SK-N-SH (cell line): ENCODE data around the gene EIF1AD. TPM values are rescaled to one million over a fixed set of nuclear protein-coding genes. Genes with fewer than 3 reads are reported as not detected.

ENCODE experiments used
- CTCF ChIA-PET: fragments of 300-600, 350-600 bp; formaldehyde crosslinking; extraction: SDS; loops from one replicate; lab custom pipeline; 2021; lab: Yijun Ruan, JAX
- POLR2A ChIA-PET: fragments of 350-600 bp; sonication (Branson Sonifier 250); formaldehyde crosslinking; extraction: SDS; loops from one replicate; lab custom pipeline; 2020; ENCODE audit warnings: antibody characterized with exemption, inconsistent platforms; lab: Yijun Ruan, JAX
- DNase-seq: peaks from one replicate; pipeline ENCODE4 v3.0.0; 2012
- H2AFZ ChIP-seq: fragments of 200-600 bp; sonication (generic); 2 replicates; pipeline ENCODE4 v1.8.1; 2016; ENCODE audit warnings: antibody characterized with exemption, mild to moderate bottlenecking, low read depth
- H3F3A ChIP-seq: fragments of 200-600 bp; sonication (generic); replicated peaks from 2 replicates; pipeline ENCODE3; 2016; ENCODE audit warnings: antibody characterized with exemption, mild to moderate bottlenecking; ENCODE audit not compliant: insufficient read depth
- H3K27ac ChIP-seq, 2 experiments: fragments of 200-500 bp in 1 of 2; fragments of 200-600 bp in 1 of 2; sonication (Bioruptor generic) in 1 of 2; sonication (generic), shearing (Covaris generic) in 1 of 2; 2 replicates each; pipeline versions ENCODE4 v1.5.1 to v1.6.1; 2014 to 2016; ENCODE audit warnings: low read depth in 2 of 2, inconsistent platforms in 1 of 2, low read length in 1 of 2, mild to moderate bottlenecking in 1 of 2, mixed read lengths in 1 of 2
- H3K27me3 ChIP-seq: fragments of 200-600 bp; sonication (generic), shearing (Covaris generic); 2 replicates; pipeline ENCODE4 v1.6.1; 2016; ENCODE audit warnings: mixed run types; ENCODE audit not compliant: insufficient read depth
- H3K36me3 ChIP-seq, 2 experiments: fragments of 200-500 bp in 1 of 2; fragments of 200-600 bp in 1 of 2; sonication (Bioruptor generic) in 1 of 2; sonication (generic) in 1 of 2; replicated peaks in 1 of 2; 2 replicates each; pipeline versions ENCODE3 to v1.5.1; 2014 to 2016; ENCODE audit warnings: low read length in 1 of 2, mild to moderate bottlenecking in 1 of 2; ENCODE audit not compliant: insufficient read depth in 2 of 2, control insufficient read depth in 1 of 2
- H3K4me1 ChIP-seq, 2 experiments: fragments of 200-500 bp in 1 of 2; fragments of 200-600 bp in 1 of 2; sonication (Bioruptor generic) in 1 of 2; sonication (generic), shearing (Covaris generic) in 1 of 2; 2 replicates each; pipeline versions ENCODE4 v1.5.1 to v1.6.1; 2014 to 2016; ENCODE audit warnings: low read depth in 1 of 2, low read length in 1 of 2, mixed run types in 1 of 2; ENCODE audit not compliant: insufficient read depth in 2 of 2, control insufficient read depth in 1 of 2
- H3K4me2 ChIP-seq: fragments of 200-600 bp; sonication (generic), shearing (Covaris generic); 2 replicates; pipeline ENCODE4 v1.6.1; 2017; ENCODE audit warnings: mixed run types
- H3K4me3 ChIP-seq, 2 experiments: fragments of 200-500 bp in 1 of 2; fragments of 200-600 bp in 1 of 2; sonication (Bioruptor generic) in 1 of 2; sonication (generic), shearing (Covaris generic) in 1 of 2; 2 replicates each; pipeline versions ENCODE4 v1.5.1 to v1.8.1; 2014 to 2016; ENCODE audit warnings: low read depth in 2 of 2, inconsistent platforms in 1 of 2, low read length in 1 of 2, mild to moderate bottlenecking in 1 of 2, mixed read lengths in 1 of 2, moderate library complexity in 1 of 2
- H3K79me2 ChIP-seq: fragments of 200-600 bp; sonication (generic); 2 replicates; pipeline ENCODE4 v1.8.1; 2017; ENCODE audit warnings: mild to moderate bottlenecking; ENCODE audit not compliant: insufficient read depth
- H3K9ac ChIP-seq: fragments of 200-600 bp; sonication (generic); 2 replicates; pipeline ENCODE4 v1.6.1; 2017; ENCODE audit warnings: mixed run types
- H3K9me2 ChIP-seq: fragments of 200-600 bp; sonication (generic); 2 replicates; pipeline ENCODE4 v1.6.1; 2017; ENCODE audit warnings: mixed run types
- H3K9me3 ChIP-seq: fragments of 200-600 bp; sonication (generic); 2 replicates; pipeline ENCODE4 v1.6.1; 2017; ENCODE audit warnings: mixed run types, mild to moderate bottlenecking, moderate library complexity
- H4K20me1 ChIP-seq: fragments of 200-600 bp; sonication (generic); 2 replicates; pipeline ENCODE4 v1.6.1; 2017; ENCODE audit warnings: mild to moderate bottlenecking, mixed run types; ENCODE audit not compliant: insufficient read depth
- CHD2 ChIP-seq: fragments of 150-350 bp; IDR thresholded peaks from 2 replicates; pipeline ENCODE4 v1.6.1; 2018; ENCODE audit warnings: low read length; ENCODE audit not compliant: partially characterized antibody
- EP300 ChIP-seq, 2 experiments: IDR thresholded peaks; 2 replicates each; pipeline versions ENCODE4 v1.4.0 to v1.6.1; 2012; ENCODE audit warnings: borderline replicate concordance in 1 of 2, low read depth in 1 of 2, low read length in 1 of 2
- EZH2phosphoT487 ChIP-seq: fragments of 200-600 bp; sonication (generic); IDR thresholded peaks from 2 replicates; pipeline ENCODE4 v1.6.1; 2017; ENCODE audit warnings: low read depth, mixed run types, mild to moderate bottlenecking, antibody characterized with exemption, moderate library complexity, borderline replicate concordance
- FOXM1 ChIP-seq: IDR thresholded peaks from 2 replicates; pipeline ENCODE4 v1.4.0; 2012; ENCODE audit warnings: low read depth, mild to moderate bottlenecking
- GATA2 ChIP-seq: sonication (generic); formaldehyde crosslinking; IDR thresholded peaks from 2 replicates; pipeline ENCODE4 v1.5.0; 2020; ENCODE audit warnings: mild to moderate bottlenecking, missing genetic modification reagents
- IRF3 ChIP-seq: fragments of 150-350 bp; IDR thresholded peaks from 2 replicates; pipeline ENCODE4 v1.6.1; 2016; ENCODE audit warnings: mild to moderate bottlenecking, low read depth, low read length
- MXI1 ChIP-seq: IDR thresholded peaks from 2 replicates; pipeline ENCODE4 v1.6.1; 2012; ENCODE audit warnings: mild to moderate bottlenecking, low read depth, low read length, improper control_type of control experiment
- NRF1 ChIP-seq: IDR thresholded peaks from 2 replicates; pipeline ENCODE4 v1.6.1; 2012; ENCODE audit warnings: low read depth, mild to moderate bottlenecking, low read length
- RCOR1 ChIP-seq: fragments of 150-350 bp; IDR thresholded peaks from 2 replicates; pipeline ENCODE4 v1.6.1; 2017; ENCODE audit warnings: antibody characterized with exemption, low read length
- REST ChIP-seq: IDR thresholded peaks from 2 replicates; pipeline ENCODE4 v1.6.1; 2012; ENCODE audit warnings: mild to moderate bottlenecking, low read depth, low read length, moderate library complexity
- RXRA ChIP-seq: IDR thresholded peaks from 2 replicates; pipeline ENCODE4 v1.4.0; 2012; ENCODE audit warnings: low read depth, mild to moderate bottlenecking, borderline replicate concordance
- SMC3 ChIP-seq: IDR thresholded peaks from 2 replicates; pipeline ENCODE4 v1.6.1; 2012; ENCODE audit warnings: low read depth, low read length, improper control_type of control experiment
- TCF12 ChIP-seq: IDR thresholded peaks from 2 replicates; pipeline ENCODE4 v1.4.0; 2012
- TEAD4 ChIP-seq: IDR thresholded peaks from 2 replicates; pipeline ENCODE4 v1.4.0; 2012; ENCODE audit warnings: mild to moderate bottlenecking, borderline replicate concordance; ENCODE audit not compliant: insufficient read depth
- YY1 ChIP-seq: IDR thresholded peaks from 2 replicates; pipeline ENCODE4 v1.4.0; 2012; ENCODE audit warnings: low read depth, mild to moderate bottlenecking
- ZBTB33 ChIP-seq: IDR thresholded peaks from 2 replicates; pipeline ENCODE4 v1.4.0; 2012; ENCODE audit warnings: low read depth, borderline replicate concordance
- WGBS: methylation state at CpG from one replicate; pipeline ENCODE4 v1.1.6; 2017; ENCODE audit warnings: low lambda C conversion rate; 5-methylcytosine and 5-hydroxymethylcytosine counted together
- polyA plus RNA-seq, 3 experiments: library from polyadenylated mRNA; depleted of rRNA; stranded (reverse); fragments of >200 nt; gene quantifications; 2 replicates each; pipeline ENCODE4 v1.2.3, GENCODE V29; 2012

The EIF1AD gene
- polyA plus RNA-seq, 1 of the 3 experiments (the other 2 are of a cell fraction): 28.9 TPM

- ChIA-PET POLR2A (no interaction called here), CTCF (interaction anchor here (0.7 to 4.3 kb wide), 4 partner anchors 9 to 56 kb away, joined by 3 to 36 read pairs (median 8); partner anchors contain the start of genes BANF1 and EIF1AD)
- peak within 1 kb of the TSS in 1 of 2 experiments; percentile 10; a peak in 1 of 4 replicates for H3K27ac ChIP-seq
- H3K4me3 ChIP-seq: no peak within 1 kb of the TSS
- no peaks in the 10 kb centered on the region for H3K36me3 ChIP-seq
- H3F3A ChIP-seq: peaks cover 43% of the 10 kb centered on the region
- no peak within 1 kb of the TSS for H2AFZ ChIP-seq
- TF ChIP-seq GATA2 (CRISPR knock-in tag) (no peak), NRF1 (no peak), RCOR1 (no peak), TCF12 (no peak), IRF3 (no peak), ZBTB33 (no peak), TEAD4 (no peak), FOXM1 (no peak), RXRA (no peak), MXI1 (no peak), SMC3 (no peak), REST (no peak), YY1 (no peak), EZH2phosphoT487 (no peak), CHD2 (no peak), EP300 (IDR thresholded peaks at IDR 0.05; ENCODE audit: borderline replicate concordance in 1 of 2, low read depth in 1 of 2, low read length in 1 of 2) (no peak)
- no peak within 1 kb of the TSS for H3K9ac ChIP-seq
- 70% methylated on average over 26 of the region's 61 CpGs for WGBS
- no peaks in the 10 kb centered on the region for H4K20me1 ChIP-seq
- peaks cover 10% of the 10 kb centered on the region; the same call in 1 of the 2 replicates for H3K79me2 ChIP-seq
- peak; percentile 52 for DNase-seq
- H3K27me3 ChIP-seq: no peaks in the 10 kb centered on the region
- H3K4me2 ChIP-seq: no peak within 1 kb of the TSS
- no peaks in the 10 kb centered on the region for H3K9me3 ChIP-seq
- H3K4me1 ChIP-seq: peaks cover 15 to 29% of the 10 kb centered on the region in 2 experiments; a peak in 3 of 4 replicates
- H3K9me2 ChIP-seq: no peaks in the 10 kb centered on the region
These were observed 9.9 kb upstream of the EIF1AD start, which contains the start of gene CST6 for GRCh38 chr11:66011785-66012303. TSS of gene CST6 (plus strand) at chr11:66012008. CDS start at chr11:66012045, 37 bp downstream.
